T47D (cell line): ENCODE measurements around the gene ADAMTSL3.
A peak's percentile ranks its signal among the peaks of the same experiment; 100 is the strongest.

Source experiments
- DNase-seq, 2 experiments: peaks; one replicate each; pipeline versions ENCODE4 v3.0.0 to v3.0.0-alpha.2; 2011 to 2012; ENCODE audit warnings: low read depth in 1 of 2, low spot score in 1 of 2
- JUND ChIP-seq: IDR thresholded peaks from 2 replicates; pipeline ENCODE4 v1.6.1; 2012; ENCODE audit warnings: low read depth
- in situ Hi-C: cut with HindIII; loops from 2 replicates; pipeline ENCODE4 v1.10.0; 2016; ENCODE audit warnings: low sequenced_read_pairs, low pct_unique_long_range_greater_than_20kb

Gene ADAMTSL3

GRCh38 chr15:83794209-83794608, 140.3 kb downstream of the ADAMTSL3 start:
- in situ Hi-C loops: no loop called here
- DNase-seq: no peak
- TF ChIP-seq JUND: no peak

GRCh38 chr15:83809345-83809744, 155.4 kb downstream of the ADAMTSL3 start:
- in situ Hi-C loops: no loop called here
- no peak for TF ChIP-seq JUND
- DNase-seq: no peak

- no peak for DNase-seq
- in situ Hi-C loops: no loop called here
- TF ChIP-seq JUND: no peak
Measured at GRCh38 chr15:83810110-83810509, 156.2 kb downstream of the ADAMTSL3 start.

- no peak for TF ChIP-seq JUND
- DNase-seq: no peak
- in situ Hi-C loops: no loop called here
Measured at GRCh38 chr15:83813682-83814081, 159.8 kb downstream of the ADAMTSL3 start.

GRCh38 chr15:83815506-83815905, 161.6 kb downstream of the ADAMTSL3 start:
- no peak for TF ChIP-seq JUND
- no peak for DNase-seq
- in situ Hi-C loops: no loop called here

GRCh38 chr15:83816124-83816883, 162.4 kb downstream of the ADAMTSL3 start:
- no peak for DNase-seq
- no peak for TF ChIP-seq JUND
- in situ Hi-C loops: no loop called here

- TF ChIP-seq JUND: no peak
- in situ Hi-C loops: no loop called here
- no peak for DNase-seq
Measured at GRCh38 chr15:83818591-83818990, 164.7 kb downstream of the ADAMTSL3 start.

GRCh38 chr15:83830381-83830780, 176.5 kb downstream of the ADAMTSL3 start:
- in situ Hi-C loops: no loop called here
- no peak for DNase-seq
- no peak for TF ChIP-seq JUND

- no peak for DNase-seq
- TF ChIP-seq JUND: no peak
- in situ Hi-C loops: no loop called here
Measured at GRCh38 chr15:83833569-83833968, 179.6 kb downstream of the ADAMTSL3 start.

- no peak for DNase-seq
- in situ Hi-C loops: no loop called here
- no peak for TF ChIP-seq JUND
Measured at GRCh38 chr15:83835479-83835878, 181.6 kb downstream of the ADAMTSL3 start.

- in situ Hi-C loops: no loop called here
- no peak for TF ChIP-seq JUND
- peak; percentile 23 to 62 for DNase-seq
Measured at GRCh38 chr15:83837945-83838571, 184.1 kb downstream of the ADAMTSL3 start.

- TF ChIP-seq JUND: no peak
- in situ Hi-C loops: no loop called here
- DNase-seq: peak in 1 of 2 experiments; percentile 39
Measured at GRCh38 chr15:83838763-83839162, 184.8 kb downstream of the ADAMTSL3 start.

GRCh38 chr15:83842281-83842680, 188.4 kb downstream of the ADAMTSL3 start:
- in situ Hi-C loops: no loop called here
- TF ChIP-seq JUND: no peak
- no peak for DNase-seq
